NCI-H1048 (cell line): ENCODE measurements around the gene ELOB.
"Not testable (repeated sequence)": the region's sequence is repeated elsewhere in the genome, so short reads cannot be mapped to it uniquely, and the experiment has no call there.

ENCODE experiments used
- DNase-seq: peaks from one replicate; lab custom pipeline; 2025; lab: John Stamatoyannopoulos, UW

The ELOB gene

DNA sequence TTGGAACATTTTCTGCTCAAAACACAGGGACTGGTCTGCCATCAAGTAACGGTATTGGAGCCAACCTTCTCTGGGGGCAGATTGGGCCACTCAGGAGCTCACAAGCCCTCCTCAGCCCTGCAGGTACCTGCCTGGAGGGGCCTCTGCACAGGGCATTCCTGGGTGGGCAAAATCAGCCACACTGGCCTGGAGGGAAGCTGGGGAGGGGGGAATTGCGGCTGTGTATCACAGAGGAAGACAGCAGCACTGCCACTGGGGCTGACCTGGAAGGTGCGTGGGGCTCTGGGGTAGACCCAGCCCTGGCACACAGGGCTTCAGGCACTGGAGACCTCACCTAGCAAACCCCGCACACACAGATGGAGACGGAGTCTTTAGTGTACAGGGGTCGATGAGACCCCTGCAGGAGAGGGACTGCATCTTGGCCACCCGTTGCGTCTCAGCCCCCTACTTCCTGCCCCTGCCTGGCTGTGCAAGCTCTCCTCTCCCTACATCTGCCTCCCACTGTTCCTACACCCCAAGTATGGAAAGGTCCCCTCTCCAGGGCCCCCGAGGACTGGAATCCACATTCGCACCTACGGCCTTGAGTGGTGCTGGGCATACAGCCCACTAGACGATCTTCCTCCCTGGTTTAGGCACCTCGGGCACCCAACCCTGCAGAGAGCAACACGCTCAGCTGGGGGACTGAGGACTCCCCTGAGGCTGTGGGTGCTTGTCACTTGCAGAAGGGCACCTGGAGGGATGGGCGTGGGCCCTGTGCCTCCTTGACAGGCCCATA is 31.8 kb downstream of the ELOB start:
- DNase-seq, result no peak

DNA sequence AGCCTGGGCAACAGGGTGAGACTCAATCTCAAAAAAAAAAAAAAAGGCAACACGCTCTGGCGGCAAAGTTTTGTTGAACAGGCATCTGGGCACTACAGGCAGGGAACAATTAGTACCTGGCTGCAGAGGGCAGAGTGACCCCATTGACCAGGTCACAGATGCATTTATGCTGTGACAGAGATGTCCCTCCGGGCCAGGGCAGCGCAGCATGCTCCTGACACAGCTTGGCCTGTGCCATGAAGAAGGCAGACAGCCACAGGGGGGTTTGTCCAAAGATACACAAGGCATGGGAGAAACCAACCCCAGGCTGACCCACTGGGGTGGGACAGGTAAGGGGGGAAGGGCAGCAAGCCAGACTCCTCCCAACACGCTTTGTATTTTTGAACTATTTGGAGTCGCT is 32.4 kb downstream of the ELOB start:
- DNase-seq, result no peak

- DNase-seq, result no peak
These were observed 33.9 kb downstream of the ELOB start for GRCh38 chr16:2743007-2743810.

- DNase-seq, result no peak
These were observed 34.6 kb downstream of the ELOB start for GRCh38 chr16:2742323-2743006.

- DNase-seq, result no peak
These were observed 35.9 kb downstream of the ELOB start for GRCh38 chr16:2741168-2741567.

- DNase-seq, result no peak
These were observed 36.6 kb downstream of the ELOB start for GRCh38 chr16:2740476-2740875.

GRCh38 chr16:2739625-2740430 is 37.3 kb downstream of the ELOB start:
- no peak for DNase-seq

DNA sequence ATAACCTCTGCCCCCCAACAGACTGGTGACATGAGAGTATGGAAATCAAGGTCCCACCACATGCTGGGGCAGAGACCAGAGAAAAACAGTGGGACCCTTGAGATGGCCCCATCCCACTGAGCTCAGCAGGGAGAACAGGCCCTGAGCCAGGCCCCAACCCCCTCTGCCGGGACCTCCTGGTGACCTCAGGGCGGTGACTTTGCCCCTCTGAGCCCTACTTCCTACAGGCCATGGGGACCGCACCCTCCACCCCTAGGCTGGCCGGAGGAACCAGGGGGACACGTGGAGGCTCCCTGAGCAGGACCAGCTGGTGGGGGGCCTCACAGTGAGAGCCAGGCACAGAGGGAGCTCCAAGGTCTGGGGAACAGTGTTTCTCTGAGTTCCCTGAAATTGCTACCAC is 38.5 kb downstream of the ELOB start:
- no peak for DNase-seq

DNA sequence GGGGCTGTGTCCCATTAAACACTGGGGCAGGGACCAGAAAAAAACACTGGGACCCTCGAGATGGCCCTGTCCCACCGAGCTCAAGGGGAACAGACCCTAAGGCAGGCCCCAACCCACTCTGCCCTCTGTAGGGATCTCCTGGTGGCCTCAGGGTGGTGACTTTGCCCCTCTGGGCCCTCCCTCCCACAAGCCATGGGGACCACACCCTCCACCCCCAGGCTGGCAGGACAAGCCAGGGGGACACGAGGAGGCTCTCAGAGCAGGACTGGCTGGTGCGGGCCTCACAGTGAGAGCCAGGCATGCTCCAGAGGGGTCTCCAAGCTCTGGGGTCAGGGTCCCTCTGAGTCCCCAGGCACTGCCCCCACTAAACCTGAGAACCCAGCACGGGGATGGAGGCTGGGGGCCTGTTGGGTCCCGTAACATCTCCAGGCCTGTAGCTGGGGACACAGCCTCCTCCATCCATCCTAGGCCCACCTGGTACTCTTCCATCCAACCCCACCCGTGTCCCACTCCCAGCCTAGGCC is 39.1 kb downstream of the ELOB start:
- no peak for DNase-seq

- DNase-seq, result no peak
These were observed 39.9 kb downstream of the ELOB start for GRCh38 chr16:2737238-2737605.

DNA sequence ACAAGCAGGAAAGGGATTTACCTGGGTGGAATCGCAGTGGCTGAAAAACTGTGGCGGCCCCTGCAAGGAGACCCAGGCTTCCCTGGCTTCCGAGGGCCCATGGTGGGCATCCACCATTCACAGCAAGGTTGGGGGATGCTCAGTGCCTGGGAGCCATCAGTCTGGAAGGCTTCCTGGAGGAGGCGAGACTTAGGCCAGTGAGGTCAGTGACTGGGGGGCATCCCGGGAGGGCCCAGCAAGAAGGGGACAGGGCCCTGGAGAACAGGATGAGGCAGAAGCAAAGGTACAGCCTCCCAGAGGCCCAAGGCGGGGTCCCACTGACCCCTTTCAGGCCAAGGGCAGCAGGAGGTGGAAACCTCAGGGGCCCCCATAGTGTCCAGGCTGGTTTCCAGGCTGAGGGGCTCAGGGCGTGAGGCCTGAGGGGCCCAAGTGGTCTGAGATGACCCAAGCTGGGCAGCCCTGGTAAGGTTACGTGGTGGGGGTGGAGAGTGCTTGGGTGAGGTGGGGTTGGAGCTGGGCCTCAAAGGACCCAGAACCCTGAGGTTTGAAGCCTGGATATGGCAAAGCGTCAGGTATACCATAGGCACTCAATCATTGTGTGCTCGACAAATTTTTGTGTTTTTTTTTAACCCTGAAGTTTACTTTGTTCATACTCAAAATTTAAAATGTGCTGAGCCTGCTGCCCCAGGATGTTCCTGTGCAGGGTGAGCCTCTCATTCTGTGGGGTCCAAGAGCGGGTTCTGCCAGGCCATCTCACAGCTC is 40.4 kb downstream of the ELOB start:
- no peak for DNase-seq

DNA sequence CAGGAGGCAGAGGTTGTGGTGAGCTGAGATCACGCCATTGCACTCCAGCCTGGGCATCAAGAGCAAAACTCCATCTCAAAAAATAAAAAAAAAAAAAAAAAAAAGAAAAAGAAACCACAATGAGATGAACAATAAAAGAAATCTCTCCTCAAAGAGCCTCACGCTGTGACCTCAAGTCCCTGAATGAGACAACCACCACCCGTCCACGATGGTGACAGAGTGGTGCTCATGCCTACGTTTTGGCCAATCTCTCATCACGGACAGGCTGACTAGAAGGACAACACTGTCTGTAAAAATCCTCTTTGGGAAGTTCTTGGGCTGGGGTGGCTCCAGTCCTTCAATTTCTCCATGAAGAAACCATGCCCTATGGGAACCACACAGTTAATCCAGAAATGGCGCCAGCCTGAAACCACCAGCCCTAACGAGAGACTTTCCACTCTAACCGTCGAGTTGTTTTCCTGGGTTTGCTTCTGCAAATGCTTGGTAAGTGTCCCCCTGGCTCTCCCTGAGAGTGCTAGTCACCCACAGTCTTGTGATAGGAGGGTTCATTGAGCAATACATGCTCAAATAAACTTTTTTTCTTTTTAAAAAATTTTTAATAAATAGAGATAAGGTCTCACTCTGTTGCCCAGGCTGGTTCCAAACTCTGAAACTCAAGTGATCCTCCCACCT is 42.1 kb downstream of the ELOB start:
- DNase-seq, result no peak

GRCh38 chr16:2728034-2728433 is 49.0 kb downstream of the ELOB start:
- no peak for DNase-seq

DNA sequence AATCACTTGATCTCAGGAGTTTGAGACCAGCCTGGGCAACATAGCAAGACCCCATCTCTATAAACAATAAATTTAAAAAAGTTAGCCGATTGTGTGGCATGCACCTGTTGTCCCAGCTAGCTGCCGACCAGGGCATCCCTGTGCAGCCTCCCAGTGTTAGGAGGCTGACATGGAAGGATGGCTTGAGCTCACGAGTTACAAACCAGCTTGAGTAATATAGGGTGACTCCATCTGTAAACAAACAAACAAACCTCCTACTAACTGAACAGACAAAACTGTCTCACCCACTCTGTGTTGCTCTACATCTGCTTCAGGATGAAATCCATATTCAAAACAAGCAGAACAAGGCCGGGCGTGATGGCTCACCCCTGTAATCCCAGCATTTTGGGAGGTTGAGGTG is 50.2 kb downstream of the ELOB start:
- DNase-seq, result no peak

GRCh38 chr16:2724816-2725348 is 52.2 kb downstream of the ELOB start:
- no peak for DNase-seq

DNA sequence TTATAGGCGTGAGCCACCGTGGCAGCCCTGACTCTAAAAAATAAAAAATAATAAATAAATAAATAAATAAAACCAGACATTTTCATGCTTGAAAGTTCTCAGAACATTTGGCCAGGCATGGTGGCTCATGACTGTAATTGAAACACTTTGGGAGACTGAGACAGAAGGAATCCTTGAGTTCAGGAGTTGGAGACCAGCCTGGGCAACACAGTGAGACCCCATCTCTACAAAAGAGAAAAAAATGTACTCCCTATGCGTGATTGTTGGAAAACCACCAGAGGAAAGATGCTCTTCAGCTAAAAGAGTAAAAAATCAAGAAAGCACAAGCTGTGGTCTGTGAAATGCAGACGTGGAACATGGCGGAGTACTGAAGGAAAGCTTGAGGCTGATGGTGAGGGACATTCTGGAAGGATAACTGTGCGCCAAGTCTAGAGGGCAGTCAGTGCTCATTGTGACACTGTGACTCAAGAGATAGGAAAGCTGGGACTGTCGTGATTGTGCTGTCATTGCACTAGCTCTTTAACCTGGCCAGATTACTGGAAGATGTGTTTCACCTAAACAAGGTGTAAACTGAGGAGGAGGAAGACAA is 52.9 kb downstream of the ELOB start:
- DNase-seq, result no peak

DNA sequence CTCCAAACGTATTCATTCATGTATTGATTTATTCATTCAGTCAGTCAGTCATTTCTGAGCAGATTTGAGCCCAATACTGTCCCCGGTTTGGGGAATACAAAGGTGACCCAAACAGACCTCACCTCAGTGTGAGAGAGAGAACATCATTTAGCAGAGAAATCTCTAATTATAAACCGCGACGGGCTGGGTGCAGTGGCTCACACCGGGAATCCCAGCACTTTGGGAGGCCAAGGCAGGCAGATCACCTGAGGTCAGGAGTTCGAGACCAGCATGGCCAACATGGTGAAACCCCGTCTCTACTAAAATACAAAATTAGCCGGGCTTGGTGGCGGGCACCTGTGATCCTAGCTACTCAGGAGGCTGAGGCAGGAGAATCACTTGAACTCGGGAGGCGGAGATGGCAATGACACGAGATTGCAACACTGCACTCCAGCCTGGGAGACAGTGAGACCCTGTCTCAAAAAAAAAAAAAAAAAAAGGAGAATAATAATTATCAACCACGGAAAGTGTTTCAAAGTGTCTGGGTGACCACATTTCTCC is 55.4 kb downstream of the ELOB start:
- not testable (repeated sequence) for DNase-seq
